ENCODE data around the gene SPRR2B.

DNA sequence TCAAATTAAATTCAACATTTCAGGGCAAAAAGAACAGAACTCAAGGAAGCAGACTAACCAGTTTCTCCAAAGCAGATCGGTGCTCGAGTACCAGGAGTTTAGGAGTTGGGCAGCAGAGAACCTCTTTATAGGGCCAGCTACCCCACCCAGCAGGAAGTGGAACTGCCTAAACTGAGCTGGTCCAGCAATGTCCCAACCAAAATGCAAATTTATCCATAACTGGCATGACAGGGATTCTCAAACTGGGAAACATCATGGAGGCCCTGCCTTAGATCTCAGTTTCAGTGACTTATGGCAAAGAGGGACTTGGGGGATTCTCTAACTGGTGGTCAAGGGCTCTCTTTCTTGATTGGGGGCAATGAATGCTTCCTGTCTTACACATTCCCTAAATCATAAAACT is at the start of gene SPRR2B:
- TF ChIP-seq, protein P1, sequence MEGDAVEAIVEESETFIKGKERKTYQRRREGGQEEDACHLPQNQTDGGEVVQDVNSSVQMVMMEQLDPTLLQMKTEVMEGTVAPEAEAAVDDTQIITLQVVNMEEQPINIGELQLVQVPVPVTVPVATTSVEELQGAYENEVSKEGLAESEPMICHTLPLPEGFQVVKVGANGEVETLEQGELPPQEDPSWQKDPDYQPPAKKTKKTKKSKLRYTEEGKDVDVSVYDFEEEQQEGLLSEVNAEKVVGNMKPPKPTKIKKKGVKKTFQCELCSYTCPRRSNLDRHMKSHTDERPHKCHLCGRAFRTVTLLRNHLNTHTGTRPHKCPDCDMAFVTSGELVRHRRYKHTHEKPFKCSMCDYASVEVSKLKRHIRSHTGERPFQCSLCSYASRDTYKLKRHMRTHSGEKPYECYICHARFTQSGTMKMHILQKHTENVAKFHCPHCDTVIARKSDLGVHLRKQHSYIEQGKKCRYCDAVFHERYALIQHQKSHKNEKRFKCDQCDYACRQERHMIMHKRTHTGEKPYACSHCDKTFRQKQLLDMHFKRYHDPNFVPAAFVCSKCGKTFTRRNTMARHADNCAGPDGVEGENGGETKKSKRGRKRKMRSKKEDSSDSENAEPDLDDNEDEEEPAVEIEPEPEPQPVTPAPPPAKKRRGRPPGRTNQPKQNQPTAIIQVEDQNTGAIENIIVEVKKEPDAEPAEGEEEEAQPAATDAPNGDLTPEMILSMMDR (IDR thresholded peaks at IDR 0.05; ENCODE audit: low read length), result no peak
- no peak for TF ChIP-seq EZH2 (optimal IDR thresholded peaks at IDR 0.05; ENCODE audit: low read depth, low read length)

All from MM.1S (cell line).